Esophagus squamous epithelium (tissue), 5 donors: ENCODE results near the gene COL15A1. TPM values are rescaled to one million over a fixed set of nuclear protein-coding genes. Genes with fewer than 3 reads are reported as not detected.

Experiments
- DNase-seq: peaks from one replicate; lab custom pipeline; 2025; lab: John Stamatoyannopoulos, UW
- H3K27ac ChIP-seq, 4 donors: fragments of 200-600 bp; sonication (generic); one replicate each; pipeline ENCODE4 v1.5.1; 2016 to 2019; ENCODE audit warnings: mild to moderate bottlenecking in 1 of 4
- H3K27me3 ChIP-seq, 4 donors: fragments of 200-600 bp; sonication (generic); 1 replicate in 3 of 4; 2 replicates in 1 of 4; pipeline versions ENCODE4 v1.5.1 to v1.6.0; 2017 to 2021; ENCODE audit warnings: antibody characterized with exemption in 1 of 4
- H3K36me3 ChIP-seq, 3 donors: fragments of 200-600 bp; sonication (generic); one replicate each; pipeline ENCODE4 v1.5.1; 2016 to 2019
- H3K4me1 ChIP-seq, 3 donors: fragments of 200-600 bp; sonication (generic); one replicate each; pipeline ENCODE4 v1.5.1; 2017 to 2019
- H3K4me3 ChIP-seq, 4 donors: fragments of 200-600 bp; sonication (generic); 1 replicate in 3 of 4; 2 replicates in 1 of 4; pipeline ENCODE4 v1.5.1; 2016 to 2019; ENCODE audit warnings: mild to moderate bottlenecking in 2 of 4, moderate library complexity in 1 of 4
- H3K9me3 ChIP-seq, 3 donors: fragments of 200-600 bp; sonication (generic); one replicate each; pipeline ENCODE4 v1.5.1; 2016 to 2019
- CTCF ChIP-seq, 6 experiments: fragments of 450-650 bp in 4 of 6; fragments of 200-600 bp in 2 of 6; sonication (generic) in 2 of 6; IDR thresholded peaks; one replicate each; pipeline ENCODE4 v1.5.1; 2016 to 2019; ENCODE audit warnings: antibody characterized with exemption in 6 of 6, mild to moderate bottlenecking in 4 of 6, moderate library complexity in 4 of 6
- POLR2A ChIP-seq, 4 donors: fragments of 450-650 bp; IDR thresholded peaks; one replicate each; pipeline ENCODE4 v1.6.1; 2017; ENCODE audit warnings: antibody characterized with exemption in 4 of 4, mild to moderate bottlenecking in 4 of 4, moderate library complexity in 3 of 4
- WGBS, 2 donors: methylation state at CpG; one replicate each; pipeline ENCODE4 v1.1.5; 2018; 5-methylcytosine and 5-hydroxymethylcytosine counted together
- intact Hi-C: fragments of 100-400 bp; cut with DNase I; formaldehyde crosslinking; loops from one replicate; pipeline ENCODE4 v1.15.0; 2022
- total RNA-seq, 4 donors: library from RNA; depleted of rRNA; stranded (reverse); fragments of >200 nt; gene quantifications; one replicate each; pipeline ENCODE4 v1.1.0, GENCODE V29; 2016
- donor health status: DM: yes; HTN: yes; CAD: no.

COL15A1 gene
- total RNA-seq, 4 donors from 2014 or later: 3.4 to 33.2 (median 9.7) TPM

DNA sequence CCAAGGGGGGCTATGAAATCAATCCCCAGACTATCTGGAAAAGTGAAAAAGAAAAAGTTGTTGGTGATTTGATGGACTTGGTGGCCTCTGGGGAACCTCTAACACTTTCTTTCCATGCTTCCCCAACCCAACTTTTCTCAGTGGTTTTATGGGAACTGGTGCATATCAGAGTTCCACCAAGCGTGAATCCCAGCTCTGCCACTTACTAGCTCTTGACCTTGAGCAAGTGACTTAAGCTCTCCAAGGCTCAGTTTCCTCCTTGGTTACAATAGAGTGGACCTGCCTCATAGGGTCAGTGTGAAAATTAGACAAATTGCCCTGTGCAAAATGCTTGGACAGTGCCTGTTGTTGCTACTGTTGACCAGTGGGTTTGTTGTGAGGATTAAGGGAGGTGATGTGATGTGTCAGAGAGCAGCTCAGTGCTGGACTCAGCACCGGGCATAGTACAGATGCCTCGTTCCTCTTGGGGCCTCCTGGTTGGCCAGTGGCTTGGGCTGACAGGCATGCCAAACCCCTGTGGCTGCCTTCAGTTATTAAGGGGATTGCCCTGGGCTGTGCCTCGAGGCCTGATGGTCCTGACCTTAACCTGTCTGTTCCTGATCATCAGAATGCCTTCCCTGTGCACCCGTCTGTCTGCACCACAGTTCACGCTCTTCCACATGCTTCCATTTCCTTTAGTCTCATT is 49.3 kb downstream of the COL15A1 start:
- Histone ChIP-seq H3K9me3 (no peaks in the 10 kb centered on the region), H3K36me3 (no peaks in the 10 kb centered on the region), H3K4me1 (peaks cover 12 to 50% (median 14%) of the 10 kb centered on the region in 3 donors), H3K4me3 (no peak overlapping the region), H3K27ac (peak overlapping the region in 1 of 4 donors; percentile 26), H3K27me3 (no peaks in the 10 kb centered on the region)
- no peak for DNase-seq
- WGBS, 2 donors: 58 to 62% methylated on average over 4 to 6 of the region's 6 CpGs
- intact Hi-C loops: no loop called here
- TF ChIP-seq POLR2A (IDR thresholded peaks at IDR 0.05) (no peak), CTCF (IDR thresholded peaks at IDR 0.05) (no peak)

GRCh38 chr9:98993570-98993945 is 49.9 kb downstream of the COL15A1 start:
- DNase-seq: no peak
- Histone ChIP-seq H3K27me3 (peaks cover 0 to 4% (median 0%) of the 10 kb centered on the region in 4 donors), H3K27ac (peak overlapping the region in 1 of 4 donors; percentile 26), H3K4me3 (no peak overlapping the region), H3K36me3 (no peaks in the 10 kb centered on the region), H3K4me1 (peaks cover 14 to 50% (median 15%) of the 10 kb centered on the region in 3 donors), H3K9me3 (no peaks in the 10 kb centered on the region)
- 8 to 22% methylated on average over 6 of the region's 6 CpGs for WGBS, 2 donors
- intact Hi-C loops: no loop called here
- TF ChIP-seq POLR2A (IDR thresholded peaks at IDR 0.05) (no peak), CTCF (IDR thresholded peaks at IDR 0.05) (no peak)

DNA sequence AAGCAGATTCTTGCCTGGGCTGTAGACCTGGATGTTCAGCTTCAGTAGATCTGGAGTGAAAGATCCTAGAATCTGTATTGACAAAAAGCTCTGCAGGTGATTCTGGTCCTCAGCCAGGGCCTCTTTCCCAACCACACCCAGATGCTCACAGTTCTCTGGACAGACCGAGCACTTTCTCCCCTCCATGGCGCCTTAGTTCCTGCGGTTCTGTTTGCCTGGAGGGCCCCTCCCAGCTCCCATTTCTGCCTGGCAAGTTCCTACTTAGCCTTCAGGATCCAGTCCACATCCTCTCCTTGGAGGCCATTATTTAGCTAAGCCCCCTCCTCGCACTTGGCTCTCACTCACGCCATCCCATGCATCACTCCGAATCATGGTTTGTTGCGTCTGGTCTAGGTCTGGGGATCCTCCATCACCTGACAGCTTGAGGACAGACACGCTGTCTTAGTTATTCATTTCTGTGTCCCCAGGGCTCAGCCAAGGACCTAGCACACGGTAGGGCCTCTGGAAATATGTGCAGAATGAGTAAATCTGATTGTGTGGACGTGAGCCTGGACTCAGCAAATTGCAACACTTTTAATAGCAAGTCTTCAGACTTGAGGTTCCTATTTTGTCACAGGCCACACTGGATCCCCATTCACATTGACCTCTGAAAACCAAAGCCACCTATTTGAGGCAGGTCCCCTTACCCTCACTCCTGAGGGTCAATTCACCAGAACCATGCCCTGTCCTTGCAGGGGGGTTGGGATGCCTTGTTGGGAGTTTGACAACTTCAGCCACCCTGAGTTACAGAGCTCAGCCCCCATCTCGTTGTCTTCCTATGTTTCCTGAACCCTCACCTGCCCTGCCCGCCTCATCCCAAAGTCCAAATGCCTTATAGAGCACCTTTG is 50.7 kb downstream of the COL15A1 start:
- DNase-seq: no peak
- Histone ChIP-seq H3K9me3 (no peaks in the 10 kb centered on the region), H3K4me3 (no peak overlapping the region), H3K36me3 (no peaks in the 10 kb centered on the region), H3K4me1 (peaks cover 14 to 59% (median 21%) of the 10 kb centered on the region in 3 donors), H3K27ac (peak overlapping the region in 2 of 4 donors; percentile 15 to 32), H3K27me3 (peaks cover 0 to 6% (median 0%) of the 10 kb centered on the region in 4 donors)
- intact Hi-C loops: loop anchor here (5.0 kb wide), 2 partner anchors 147 to 148 kb away; no protein-coding TSS in a partner anchor
- WGBS, 2 donors: 73 to 75% methylated on average over 11 to 12 of the region's 12 CpGs
- no peak for TF ChIP-seq CTCF (IDR thresholded peaks at IDR 0.05)
- no peak for TF ChIP-seq POLR2A (IDR thresholded peaks at IDR 0.05)

- H3K4me1 ChIP-seq: peaks cover 14 to 59% (median 18%) of the 10 kb centered on the region in 3 donors
- 23 to 57% methylated on average over 2 to 3 of the region's 3 CpGs for WGBS, 2 donors
These were observed 51.5 kb downstream of the COL15A1 start for GRCh38 chr9:98995059-98995671.

More at GRCh38 chr9:98995059-98995671, 51.5 kb downstream of the COL15A1 start:
- Histone ChIP-seq H3K27me3 (peaks cover 0 to 6% (median 0%) of the 10 kb centered on the region in 4 donors), H3K4me3 (no peak overlapping the region), H3K36me3 (no peaks in the 10 kb centered on the region), H3K9me3 (no peaks in the 10 kb centered on the region), H3K27ac (peak overlapping the region in 3 of 4 donors; percentile 15 to 42 (median 32))
- intact Hi-C loops: loop anchor here (5.0 kb wide), 2 partner anchors 147 to 148 kb away; no protein-coding TSS in a partner anchor
- no peak for TF ChIP-seq POLR2A (IDR thresholded peaks at IDR 0.05)
- no peak for TF ChIP-seq CTCF (IDR thresholded peaks at IDR 0.05)
- DNase-seq: no peak
